ENCODE data around the gene LIPM.

- no peak for TF ChIP-seq FOXK2 (IDR thresholded peaks at IDR 0.05)
- no peak for TF ChIP-seq FOXM1 (IDR thresholded peaks at IDR 0.05; ENCODE audit: borderline replicate concordance)
- no peak for TF ChIP-seq NFRKB (IDR thresholded peaks at IDR 0.05)
- no peak for TF ChIP-seq HDGF (IDR thresholded peaks at IDR 0.05; ENCODE audit: borderline replicate concordance)
- no peak for TF ChIP-seq FOXA1 (IDR thresholded peaks at IDR 0.05)
- TF ChIP-seq BHLHE40 (IDR thresholded peaks at IDR 0.05; ENCODE audit: borderline replicate concordance), result no peak
- no peak for TF ChIP-seq SUZ12 (IDR thresholded peaks at IDR 0.05)
Observed at GRCh38 chr10:88813200-88813599, 10.7 kb downstream of the LIPM start.

All from HEK293T (cell line).